ENCODE measurements around the gene LY6G5C.

Gene LY6G5C

GRCh38 chr6:31634969-31635575 is 45.8 kb downstream of the LY6G5C start:
- DNase-seq = no peak

GRCh38 chr6:31634131-31634530 is 46.7 kb downstream of the LY6G5C start:
- no peak for DNase-seq

GRCh38 chr6:31633447-31633846 is 47.4 kb downstream of the LY6G5C start:
- no peak for DNase-seq

GRCh38 chr6:31632279-31632946 is 48.5 kb downstream of the LY6G5C start:
- no peak for DNase-seq

DNA sequence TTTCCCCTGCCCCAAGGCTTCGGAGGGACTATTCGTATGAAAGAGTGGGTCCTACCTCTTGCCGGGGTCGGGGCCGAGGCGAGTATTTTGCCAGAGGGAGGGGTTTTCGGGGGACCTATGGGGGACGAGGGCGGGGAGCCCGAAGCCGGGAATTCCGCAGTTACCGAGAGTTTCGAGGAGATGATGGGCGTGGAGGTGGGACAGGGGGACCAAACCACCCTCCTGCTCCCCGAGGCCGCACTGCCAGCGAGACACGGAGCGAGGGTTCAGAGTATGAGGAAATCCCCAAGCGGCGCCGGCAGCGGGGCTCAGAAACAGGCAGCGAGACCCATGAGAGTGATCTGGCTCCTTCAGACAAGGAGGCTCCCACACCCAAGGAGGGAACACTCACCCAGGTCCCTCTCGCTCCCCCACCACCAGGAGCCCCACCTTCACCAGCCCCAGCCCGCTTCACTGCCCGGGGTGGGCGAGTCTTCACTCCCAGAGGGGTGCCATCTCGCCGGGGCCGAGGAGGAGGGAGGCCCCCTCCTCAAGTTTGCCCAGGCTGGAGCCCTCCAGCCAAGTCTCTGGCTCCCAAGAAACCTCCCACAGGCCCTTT is 49.1 kb downstream of the LY6G5C start:
- no peak for DNase-seq

GRCh38 chr6:31631209-31631608 is 49.7 kb downstream of the LY6G5C start:
- no peak for DNase-seq

- DNase-seq = no peak
Observed at GRCh38 chr6:31630177-31630934, 50.5 kb downstream of the LY6G5C start.

DNA sequence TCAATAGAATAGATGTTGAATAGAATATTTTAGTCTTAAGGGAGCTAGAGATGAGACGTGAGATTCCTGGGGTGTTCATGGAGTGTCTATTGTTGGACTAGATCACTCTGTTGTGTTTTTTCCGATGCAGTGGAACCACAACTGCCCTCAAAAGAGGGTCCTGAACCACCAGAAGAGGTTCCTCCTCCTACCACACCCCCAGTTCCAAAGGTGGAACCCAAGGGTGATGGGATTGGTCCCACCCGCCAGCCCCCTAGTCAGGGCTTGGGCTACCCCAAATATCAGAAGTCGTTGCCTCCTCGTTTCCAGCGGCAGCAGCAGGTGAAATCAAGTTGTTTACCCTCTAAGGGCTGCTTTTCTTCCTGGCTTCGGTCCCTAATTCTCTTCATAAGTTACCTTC is 51.9 kb downstream of the LY6G5C start:
- no peak for DNase-seq

GRCh38 chr6:31627690-31628287 is 53.1 kb downstream of the LY6G5C start:
- no peak for DNase-seq

DNA sequence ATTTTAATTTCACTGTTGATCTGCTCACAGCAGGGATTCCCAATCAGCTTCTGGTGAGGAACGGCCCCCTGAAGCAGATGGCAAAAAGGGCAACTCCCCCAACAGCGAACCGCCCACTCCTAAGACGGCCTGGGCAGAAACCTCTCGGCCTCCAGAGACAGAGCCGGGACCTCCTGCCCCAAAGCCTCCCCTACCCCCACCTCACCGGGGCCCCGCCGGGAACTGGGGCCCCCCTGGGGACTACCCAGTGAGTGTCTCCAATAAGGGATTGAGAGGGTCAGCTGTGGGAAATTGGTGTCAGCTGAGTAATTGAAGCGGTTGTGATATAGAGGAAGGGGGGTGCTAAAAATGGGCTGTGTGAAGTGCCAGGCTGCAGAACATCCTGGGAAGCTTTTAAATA is 53.9 kb downstream of the LY6G5C start:
- DNase-seq = no peak

Measured in NCI-H774 (cell line).